Endothelial cell of umbilical vein (primary cell): ENCODE data around the gene RASL10A. TPM values are rescaled to one million over a fixed set of nuclear protein-coding genes. Genes with fewer than 3 reads are reported as not detected.

Source experiments
- BruUV-seq: library from RNA; stranded (reverse); fragments of 400-500 nt; replicated peaks from 2 replicates; lab custom pipeline; 2021; lab: Mats Ljungman, UMichigan
- CTCF ChIA-PET: fragments of 300-600, 350-600 bp; sonication (Branson Sonifier 250); formaldehyde crosslinking; loops from one replicate; lab custom pipeline; 2021; ENCODE audit warnings: antibody characterized with exemption, inconsistent platforms; lab: Charles Lee
- POLR2A ChIA-PET: fragments of 300-600, 350-600 bp; sonication (Branson Sonifier 250); formaldehyde crosslinking; loops from one replicate; lab custom pipeline; 2021; ENCODE audit warnings: antibody characterized with exemption, inconsistent platforms; lab: Charles Lee
- DNase-seq: peaks from one replicate; pipeline ENCODE4 v3.0.0-alpha.2; 2011; ENCODE audit warnings: low read depth, low spot score
- FAIRE-seq: peaks from 2 replicates; lab custom pipeline; 2011; peaks lifted over from hg19 to GRCh38; lab: Jason Lieb, UNC
- H2AFZ ChIP-seq: 2 replicates; pipeline ENCODE4 v1.6.0; 2012; ENCODE audit warnings: low read depth, low read length, control low read depth, inconsistent platforms
- H3K27ac ChIP-seq: 2 replicates; pipeline ENCODE4 v1.5.1; 2011; ENCODE audit warnings: low read depth, mild to moderate bottlenecking, control low read depth, low read length, moderate library complexity; ENCODE audit not compliant: insufficient read depth
- H3K27me3 ChIP-seq, 2 experiments: 2 replicates each; pipeline versions ENCODE4 v1.6.0 to v1.6.1; 2011; ENCODE audit warnings: low read length in 2 of 2, mixed read lengths in 1 of 2; ENCODE audit not compliant: control insufficient read depth in 2 of 2, insufficient read depth in 2 of 2
- H3K36me3 ChIP-seq, 2 experiments: 2 replicates in 1 of 2; 3 replicates in 1 of 2; pipeline ENCODE4 v1.5.1; 2011; ENCODE audit warnings: low read length in 2 of 2, mild to moderate bottlenecking in 1 of 2, moderate library complexity in 1 of 2; ENCODE audit not compliant: control insufficient read depth in 2 of 2, insufficient read depth in 2 of 2; ENCODE audit errors: extremely low read depth in 1 of 2
- H3K4me1 ChIP-seq: 3 replicates; pipeline ENCODE4 v1.5.1; 2011; ENCODE audit warnings: mild to moderate bottlenecking, low read length; ENCODE audit not compliant: control insufficient read depth, insufficient read depth; ENCODE audit errors: extremely low read depth
- H3K4me2 ChIP-seq: 2 replicates; pipeline ENCODE4 v1.6.1; 2011; ENCODE audit warnings: low read length, control low read depth, mixed read lengths; ENCODE audit not compliant: insufficient read depth
- H3K4me3 ChIP-seq, 3 experiments: fragments of 200-600 bp in 1 of 3; sonication (generic), shearing (Covaris generic) in 1 of 3; replicated peaks in 1 of 3; 2 replicates each; pipeline ENCODE4 v1.5.1; 2011 to 2016; ENCODE audit warnings: control low read depth in 3 of 3, low read length in 3 of 3, mild to moderate bottlenecking in 2 of 3, inconsistent platforms in 1 of 3, low read depth in 1 of 3, moderate library complexity in 1 of 3; ENCODE audit not compliant: insufficient read depth in 1 of 3
- H3K79me2 ChIP-seq: 2 replicates; pipeline ENCODE4 v1.6.0; 2012; ENCODE audit warnings: low read length, inconsistent platforms; ENCODE audit not compliant: control insufficient read depth, insufficient read depth
- H3K9ac ChIP-seq: replicated peaks from 2 replicates; pipeline ENCODE3; 2011; ENCODE audit warnings: low read length, control low read depth; ENCODE audit not compliant: insufficient read depth; ENCODE audit errors: extremely low read depth
- H3K9me1 ChIP-seq: replicated peaks from 3 replicates; pipeline ENCODE4 v1.6.0; 2011; ENCODE audit warnings: mild to moderate bottlenecking, low read length; ENCODE audit not compliant: control insufficient read depth, insufficient read depth; ENCODE audit errors: extremely low read depth
- H3K9me3 ChIP-seq: replicated peaks from 2 replicates; pipeline ENCODE4 v1.5.1; 2012; ENCODE audit warnings: low read length, inconsistent platforms; ENCODE audit not compliant: control insufficient read depth, insufficient read depth
- H4K20me1 ChIP-seq: replicated peaks from 2 replicates; pipeline ENCODE3; 2011; ENCODE audit warnings: mild to moderate bottlenecking, low read length; ENCODE audit not compliant: control insufficient read depth, insufficient read depth; ENCODE audit errors: extremely low read depth
- CTCF ChIP-seq, 2 donors: IDR thresholded peaks; 1 replicate in 1 of 2; 2 replicates in 1 of 2; pipeline ENCODE4 v1.5.1; 2011; ENCODE audit warnings: low read length in 2 of 2, mild to moderate bottlenecking in 2 of 2, moderate library complexity in 2 of 2, control low read depth in 1 of 2, inconsistent platforms in 1 of 2, low read depth in 1 of 2; ENCODE audit not compliant: insufficient read depth in 1 of 2; ENCODE audit errors: extremely low read depth in 1 of 2
- EZH2 ChIP-seq: IDR thresholded peaks from 2 replicates; pipeline ENCODE4 v1.6.1; 2012; ENCODE audit warnings: borderline replicate concordance, low read depth, mild to moderate bottlenecking, moderate library complexity, low read length, inconsistent platforms; ENCODE audit not compliant: severe bottlenecking
- FOS ChIP-seq: IDR thresholded peaks from 2 replicates; pipeline ENCODE4 v1.6.1; 2011; ENCODE audit warnings: mild to moderate bottlenecking, low read length, moderate library complexity, borderline replicate concordance; ENCODE audit not compliant: insufficient read depth
- GATA2 ChIP-seq: IDR thresholded peaks from 2 replicates; pipeline ENCODE4 v1.7.0; 2011; ENCODE audit warnings: low read depth, mild to moderate bottlenecking, moderate library complexity, mixed read lengths, low read length; ENCODE audit not compliant: insufficient read length, insufficient read depth
- JUN ChIP-seq: IDR thresholded peaks from 2 replicates; pipeline ENCODE4 v1.6.1; 2011; ENCODE audit warnings: borderline replicate concordance, low read depth; ENCODE audit not compliant: insufficient read length, insufficient read depth
- MYC ChIP-seq: IDR thresholded peaks from one replicate; pipeline ENCODE4 v1.6.1; 2011; ENCODE audit warnings: mild to moderate bottlenecking, low read depth, low read length
- POLR2A ChIP-seq: IDR thresholded peaks from 2 replicates; pipeline ENCODE4 v1.6.1; 2012; ENCODE audit warnings: low read depth, mild to moderate bottlenecking, control low read depth, low read length
- POLR2AphosphoS5 ChIP-seq: IDR thresholded peaks from 2 replicates; pipeline ENCODE4 v1.6.1; 2012; ENCODE audit warnings: low read depth, mild to moderate bottlenecking, control low read depth, low read length, moderate library complexity; ENCODE audit not compliant: insufficient read depth
- dilution Hi-C: fragments of 300-500 bp; cut with MboI; formaldehyde crosslinking; loops from one replicate; pipeline ENCODE4 v1.15.0; 2019; ENCODE audit warnings: low sequenced_read_pairs; ENCODE audit not compliant: extremely low pct_ligation_motif_present
- intact Hi-C: fragments of 100-400 bp; cut with micrococcal nuclease; formaldehyde crosslinking; loops from one replicate; pipeline ENCODE4 v1.10.0; 2022
- polyA plus RNA-seq, 4 experiments: library from polyadenylated mRNA; depleted of rRNA in 3 of 4; stranded (reverse) in 3 of 4; unstranded in 1 of 4; fragments of >200 nt; gene quantifications; 2 replicates each; pipeline versions ENCODE4 v1.2.1 to v1.2.3, GENCODE V29; 2011 to 2012; ENCODE audit warnings: missing spikeins in 1 of 4
- total RNA-seq: library from RNA; stranded (reverse); gene quantifications from 2 replicates; pipeline ENCODE4 v1.2.3, GENCODE V29; 2021
- TF ChIP-seq, protein P1 (sequence below): IDR thresholded peaks from 2 replicates; pipeline ENCODE4 v1.6.1; 2011; ENCODE audit not compliant: insufficient read depth, insufficient read length

Gene RASL10A
- total and polyA plus RNA-seq, 2 donors (not counting 3 experiments of a cell fraction or from before 2014, with no cell fraction given) = 1.1 to 1.9 TPM

GRCh38 chr22:29306175-29306834, 9.2 kb downstream of the RASL10A start, which contains the start of gene GAS2L1:
TSS of gene GAS2L1 (plus strand) at chr22:29306650. CDS start at chr22:29308106, 1,456 bp downstream.
- intact Hi-C loops = loop anchor here (1.0 to 5.0 kb wide), 2 partner anchors 39 to 53 kb away; partner anchors contain the start of genes EWSR1 and RHBDD3
- POLR2A ChIA-PET = interaction anchor here (0.6 kb wide), 1 partner anchor 13 kb away, joined by 3 read pairs; no protein-coding TSS in a partner anchor

More at GRCh38 chr22:29306175-29306834, 9.2 kb downstream of the RASL10A start, which contains the start of gene GAS2L1:
- Histone ChIP-seq H2AFZ (peak within 1 kb of the TSS; percentile 93), H3K27me3 (no peaks in the 10 kb centered on the region), H3K9ac (peak within 1 kb of the TSS; percentile 77), H3K27ac (peak within 1 kb of the TSS; percentile 87), H3K4me1 (peaks cover 36% of the 10 kb centered on the region), H3K4me2 (peak within 1 kb of the TSS; percentile 85), H3K79me2 (peaks cover 9% of the 10 kb centered on the region), H3K9me3 (no peaks in the 10 kb centered on the region), H3K36me3 (no peaks in the 10 kb centered on the region), H3K4me3 (peak within 1 kb of the TSS; percentile 82 to 85 (median 84)), H4K20me1 (no peaks in the 10 kb centered on the region), H3K9me1 (no peaks in the 10 kb centered on the region)
- no TSS peak for BruUV-seq
- dilution Hi-C loops = no loop called here
- FAIRE-seq = peak; percentile 91
- TF ChIP-seq POLR2A = no peak
- TF ChIP-seq CTCF (IDR thresholded peaks at IDR 0.05; ENCODE audit: extremely low read depth in 1 of 2, insufficient read depth in 1 of 2, low read depth in 1 of 2, low read length in 2 of 2) = peak; percentile 56 to 78
- TF ChIP-seq MYC = no peak
- peak; percentile 45 for TF ChIP-seq POLR2AphosphoS5
- TF ChIP-seq FOS = no peak
- no peak for TF ChIP-seq GATA2
- TF ChIP-seq EZH2 = no peak
- TF ChIP-seq JUN = no peak
- TF ChIP-seq, protein P1, sequence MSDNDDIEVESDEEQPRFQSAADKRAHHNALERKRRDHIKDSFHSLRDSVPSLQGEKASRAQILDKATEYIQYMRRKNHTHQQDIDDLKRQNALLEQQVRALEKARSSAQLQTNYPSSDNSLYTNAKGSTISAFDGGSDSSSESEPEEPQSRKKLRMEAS = no peak
- peak; percentile 85 for DNase-seq
- CTCF ChIA-PET = interaction anchor here (1.1 to 2.0 kb wide), 7 partner anchors 11 to 199 kb away, joined by 3 to 16 read pairs (median 5); no protein-coding TSS in a partner anchor
